IMR-90 (cell line): Measurements from ENCODE around the gene BRF1. TPM values are rescaled to one million over a fixed set of nuclear protein-coding genes. Genes with fewer than 3 reads are reported as not detected.

Source experiments
- ATAC-seq: fragments of 200-7000 bp; cut with Tn5 transposase; 2 replicates; pipeline ENCODE4 v1.9.1; 2020; ENCODE audit warnings: low read depth, mild to moderate bottlenecking, moderate library complexity
- BruUV-seq: library from RNA; stranded (reverse); fragments of 400-500 nt; replicated peaks from 2 replicates; lab custom pipeline; 2021; lab: Mats Ljungman, UMichigan
- CTCF ChIA-PET: fragments of 300-600 bp; formaldehyde crosslinking; extraction: SDS; loops from one replicate; lab custom pipeline; 2021; ENCODE audit warnings: antibody characterized with exemption; lab: Yijun Ruan, JAX
- POLR2A ChIA-PET: fragments of 300-600 bp; sonication (Branson Sonifier 250); formaldehyde crosslinking; loops from one replicate; lab custom pipeline; 2022; ENCODE audit warnings: antibody characterized with exemption; ENCODE audit not compliant: unreplicated experiment; lab: Charles Lee
- DNase-seq: peaks from one replicate; pipeline ENCODE4 v3.0.0; 2013
- H2AFZ ChIP-seq: replicated peaks from 2 replicates; pipeline ENCODE3; 2013; ENCODE audit warnings: low read length, mild to moderate bottlenecking; ENCODE audit not compliant: poor library complexity
- H2AK5ac ChIP-seq: 2 replicates; pipeline ENCODE4 v1.6.1; 2013; ENCODE audit warnings: low read depth, low read length, inconsistent platforms
- H2AK9ac ChIP-seq: replicated peaks from 2 replicates; pipeline ENCODE3; 2013; ENCODE audit warnings: mild to moderate bottlenecking, low read depth, low read length, moderate library complexity; ENCODE audit not compliant: poor library complexity
- H2BK120ac ChIP-seq: 2 replicates; pipeline ENCODE4 v1.6.1; 2013; ENCODE audit warnings: low read depth, low read length, inconsistent platforms
- H2BK15ac ChIP-seq: 3 replicates; pipeline ENCODE4 v1.6.1; 2013; ENCODE audit warnings: low read depth, low read length, inconsistent platforms
- H2BK20ac ChIP-seq: 2 replicates; pipeline ENCODE4 v1.6.1; 2013; ENCODE audit warnings: low read depth, mild to moderate bottlenecking, inconsistent platforms, low read length, moderate library complexity
- H2BK5ac ChIP-seq: 2 replicates; pipeline ENCODE4 v1.6.1; 2013; ENCODE audit warnings: mild to moderate bottlenecking, low read depth, low read length, inconsistent platforms; ENCODE audit not compliant: poor library complexity, severe bottlenecking
- H3K14ac ChIP-seq: replicated peaks from 2 replicates; pipeline ENCODE4 v1.6.1; 2013; ENCODE audit warnings: low read depth, low read length, inconsistent platforms
- H3K18ac ChIP-seq: 2 replicates; pipeline ENCODE4 v1.6.1; 2013; ENCODE audit warnings: low read depth, low read length, control low read depth
- H3K23ac ChIP-seq: 2 replicates; pipeline ENCODE4 v1.6.1; 2013; ENCODE audit warnings: low read depth, low read length, inconsistent platforms
- H3K27ac ChIP-seq: 2 replicates; pipeline ENCODE4 v1.5.1; 2013; ENCODE audit warnings: mild to moderate bottlenecking, control low read depth, low read length; ENCODE audit not compliant: insufficient read depth
- H3K27me3 ChIP-seq: 2 replicates; pipeline ENCODE4 v1.6.1; 2013; ENCODE audit warnings: low read length; ENCODE audit not compliant: control insufficient read depth, insufficient read depth
- H3K36me3 ChIP-seq: 2 replicates; pipeline ENCODE4 v1.6.1; 2013; ENCODE audit warnings: low read length, mixed read lengths; ENCODE audit not compliant: control insufficient read depth, insufficient read depth
- H3K4ac ChIP-seq: 2 replicates; pipeline ENCODE4 v1.6.1; 2013; ENCODE audit warnings: low read depth, low read length, inconsistent platforms
- H3K4me1 ChIP-seq: 2 replicates; pipeline ENCODE4 v1.6.1; 2013; ENCODE audit warnings: low read length, mixed read lengths; ENCODE audit not compliant: control insufficient read depth, insufficient read depth
- H3K4me2 ChIP-seq: 2 replicates; pipeline ENCODE4 v1.6.1; 2013; ENCODE audit warnings: low read depth, mild to moderate bottlenecking, control low read depth, low read length, moderate library complexity
- H3K4me3 ChIP-seq: 2 replicates; pipeline ENCODE4 v1.5.1; 2013; ENCODE audit warnings: low read depth, mild to moderate bottlenecking, control low read depth, low read length, moderate library complexity; ENCODE audit not compliant: insufficient read depth
- H3K56ac ChIP-seq: 2 replicates; pipeline ENCODE4 v1.6.1; 2013; ENCODE audit warnings: low read length, inconsistent platforms; ENCODE audit not compliant: insufficient read depth; ENCODE audit errors: extremely low read depth
- H3K79me1 ChIP-seq, 2 experiments: 2 replicates each; pipeline ENCODE4 v1.6.1; 2013; ENCODE audit warnings: low read length in 2 of 2, inconsistent platforms in 1 of 2, low read depth in 1 of 2
- H3K9ac ChIP-seq: 2 replicates; pipeline ENCODE4 v1.6.1; 2013; ENCODE audit warnings: low read depth, low read length, control low read depth
- H3K9me1 ChIP-seq: 2 replicates; pipeline ENCODE4 v1.6.1; 2013; ENCODE audit warnings: low read length, inconsistent platforms; ENCODE audit not compliant: insufficient read depth
- H3K9me3 ChIP-seq: 2 replicates; pipeline ENCODE4 v1.6.1; 2013; ENCODE audit warnings: low read length; ENCODE audit not compliant: control insufficient read depth, insufficient read depth
- H4K20me1 ChIP-seq: 2 replicates; pipeline ENCODE4 v1.6.1; 2013; ENCODE audit warnings: low read length, inconsistent platforms; ENCODE audit not compliant: insufficient read depth
- H4K5ac ChIP-seq: 2 replicates; pipeline ENCODE4 v1.6.1; 2013; ENCODE audit warnings: mild to moderate bottlenecking, low read depth, low read length, control low read depth
- H4K8ac ChIP-seq, 2 experiments: 2 replicates each; pipeline ENCODE4 v1.6.1; 2013; ENCODE audit warnings: low read depth in 2 of 2, low read length in 2 of 2, control low read depth in 1 of 2, inconsistent platforms in 1 of 2
- H4K91ac ChIP-seq: 2 replicates; pipeline ENCODE4 v1.6.1; 2013; ENCODE audit warnings: low read depth, low read length, inconsistent platforms; ENCODE audit not compliant: insufficient read depth
- BHLHE40 ChIP-seq: fragments of 150-350 bp; IDR thresholded peaks from 2 replicates; pipeline ENCODE4 v1.6.1; 2016; ENCODE audit warnings: mild to moderate bottlenecking, low read depth, low read length
- CEBPB ChIP-seq: IDR thresholded peaks from 2 replicates; pipeline ENCODE4 v1.6.1; 2012; ENCODE audit warnings: low read depth, low read length, improper control_type of control experiment
- MAZ ChIP-seq: IDR thresholded peaks from 2 replicates; pipeline ENCODE4 v1.6.1; 2012; ENCODE audit warnings: low read depth, mild to moderate bottlenecking, low read length, improper control_type of control experiment, moderate library complexity, borderline replicate concordance
- NFE2L2 ChIP-seq: fragments of 150-350 bp; IDR thresholded peaks from 2 replicates; pipeline ENCODE4 v1.6.1; 2016; ENCODE audit warnings: low read depth, mild to moderate bottlenecking, low read length
- SMC3 ChIP-seq: fragments of 150-350 bp; IDR thresholded peaks from 2 replicates; pipeline ENCODE4 v1.6.1; 2016; ENCODE audit warnings: low read depth, mild to moderate bottlenecking, antibody characterized with exemption, low read length, moderate library complexity
- WGBS, 2 experiments: methylation state at CpG; one replicate each; pipeline versions ENCODE4 v1.1.5 to v1.1.7; 2013; ENCODE audit warnings: missing lambda C conversion rate in 2 of 2; ENCODE audit not compliant: insufficient read length in 1 of 2; ENCODE audit errors: extremely low coverage in 2 of 2; 5-methylcytosine and 5-hydroxymethylcytosine counted together
- dilution Hi-C: fragments of 300-500 bp; cut with HindIII; formaldehyde crosslinking; loops from one replicate; pipeline ENCODE4 v1.14.3; 2018; ENCODE audit warnings: low sequenced_read_pairs; ENCODE audit not compliant: unreplicated experiment
- in situ Hi-C: fragments of 300-500 bp; cut with MboI; formaldehyde crosslinking; loops from 3 replicates; pipeline ENCODE4 v1.14.3; 2019; ENCODE audit warnings: low sequenced_read_pairs, inconsistent platforms, mixed read lengths
- intact Hi-C: fragments of 100-400 bp; cut with micrococcal nuclease; formaldehyde crosslinking; loops from 2 replicates; pipeline ENCODE4 v1.10.0; 2022
- polyA plus RNA-seq, 3 experiments: library from polyadenylated mRNA; depleted of rRNA; stranded (reverse); fragments of >200 nt; gene quantifications; 2 replicates each; pipeline ENCODE4 v1.2.3, GENCODE V29; 2012; ENCODE audit warnings: low replicate concordance in 1 of 3
- total RNA-seq: library from RNA; depleted of rRNA; stranded (reverse); fragments of >200 nt; gene quantifications from 2 replicates; pipeline ENCODE4 v1.2.3, GENCODE V29; 2012

BRF1 gene
- total and polyA plus RNA-seq, 2 of the 4 experiments (the other 2 are of a cell fraction), result 12.4 to 16.7 TPM

DNA sequence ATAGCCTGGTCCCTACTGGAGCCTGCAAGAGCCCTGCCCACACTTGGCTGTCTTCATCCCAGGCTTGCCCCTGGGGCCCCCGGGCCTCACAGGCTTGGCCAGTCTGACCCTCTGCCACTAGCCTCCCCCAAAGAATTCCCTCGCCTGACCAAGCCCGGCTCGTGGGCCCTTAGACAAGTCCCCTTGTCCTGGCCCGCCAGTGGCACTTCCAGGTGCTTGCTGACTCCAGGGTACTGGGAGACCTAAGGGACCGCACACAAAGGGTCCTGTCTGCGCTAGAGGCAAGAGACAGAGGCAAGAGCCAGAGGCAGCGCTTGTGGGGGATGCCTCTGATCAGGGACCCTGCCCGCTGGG, 47.5 kb downstream of the BRF1 start:
- ATAC-seq (no peak), DNase-seq (no peak)
- Histone ChIP-seq H2BK20ac (no peak overlapping the region), H3K18ac (no peak overlapping the region), H2AFZ (no peak overlapping the region), H3K14ac (no peak overlapping the region), H3K9ac (no peak overlapping the region), H3K4me1 (peaks cover 10% of the 10 kb centered on the region), H3K36me3 (peaks cover 37% of the 10 kb centered on the region), H2BK15ac (no peak overlapping the region), H4K5ac (no peak overlapping the region), H2AK5ac (no peak overlapping the region), H3K56ac (no peak overlapping the region), H3K27me3 (no peaks in the 10 kb centered on the region), H2BK120ac (no peak overlapping the region), H3K79me1 (peaks cover 26 to 44% of the 10 kb centered on the region in 2 experiments), H4K8ac (no peak overlapping the region), H3K9me1 (0 out of 2 replicates have a peak, but pooled peaks cover 17% of the 10 kb centered on the region), H2AK9ac (no peak overlapping the region), H3K4me2 (no peak overlapping the region), H2BK5ac (no peak overlapping the region), H3K9me3 (no peaks in the 10 kb centered on the region), H3K27ac (no peak overlapping the region), H3K4ac (no peak overlapping the region), H4K91ac (no peak overlapping the region), H4K20me1 (peaks cover 12% of the 10 kb centered on the region), H3K23ac (no peak overlapping the region), H3K4me3 (no peak overlapping the region)
- intact Hi-C loops, result no loop called here
- ChIA-PET CTCF (no interaction called here), POLR2A (no interaction called here)
- in situ Hi-C loops, result no loop called here
- BruUV-seq, result no TSS peak
- dilution Hi-C loops, result no loop called here
- WGBS, 2 experiments, result no CpG with 5 or more reads among the region's 9 CpGs
- TF ChIP-seq SMC3 (no peak), CEBPB (no peak), NFE2L2 (no peak), BHLHE40 (no peak), MAZ (no peak)
